Middle frontal gyrus (tissue), 1 donor: Measurements from ENCODE around the gene KCNH6.

ENCODE experiments used
- DNase-seq: peaks from one replicate; pipeline ENCODE4 v3.0.0-alpha.2; 2015; ENCODE audit warnings: low spot score; ENCODE audit errors: extremely low spot score

The KCNH6 gene

DNA sequence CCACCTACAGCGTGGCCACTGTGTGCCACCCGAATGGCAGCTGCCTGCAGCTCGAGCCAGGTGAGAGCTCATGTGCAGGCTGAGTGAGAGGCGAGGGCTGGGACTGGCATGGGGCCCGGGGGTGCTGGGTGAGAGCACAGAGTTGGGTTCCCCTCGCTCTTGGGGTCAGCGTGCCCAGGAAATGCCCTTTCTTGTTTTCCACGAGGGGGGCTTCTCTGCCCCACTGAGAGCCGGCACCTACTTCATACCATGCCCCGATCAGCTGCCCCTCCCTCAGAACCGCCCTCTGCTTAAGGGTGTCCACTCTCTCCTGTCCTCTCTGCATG is 36.2 kb upstream of the KCNH6 start:
- no peak for DNase-seq

DNA sequence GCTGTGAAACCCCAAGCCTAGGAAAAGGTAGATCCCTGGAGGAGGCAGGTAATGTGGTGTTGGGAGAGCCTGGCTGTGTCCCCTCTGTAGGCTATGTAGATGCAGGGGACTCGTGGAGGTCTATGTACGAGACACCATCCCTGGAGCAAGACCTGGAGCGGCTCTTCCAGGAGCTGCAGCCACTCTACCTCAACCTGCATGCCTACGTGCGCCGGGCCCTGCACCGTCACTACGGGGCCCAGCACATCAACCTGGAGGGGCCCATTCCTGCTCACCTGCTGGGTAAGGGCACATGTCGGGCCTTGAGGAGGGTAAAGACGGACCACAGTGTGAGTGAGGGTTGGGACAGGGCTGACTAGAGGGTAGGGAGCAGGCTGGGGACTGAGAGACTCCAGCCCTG is 34.3 kb upstream of the KCNH6 start:
- DNase-seq, result no peak

DNA sequence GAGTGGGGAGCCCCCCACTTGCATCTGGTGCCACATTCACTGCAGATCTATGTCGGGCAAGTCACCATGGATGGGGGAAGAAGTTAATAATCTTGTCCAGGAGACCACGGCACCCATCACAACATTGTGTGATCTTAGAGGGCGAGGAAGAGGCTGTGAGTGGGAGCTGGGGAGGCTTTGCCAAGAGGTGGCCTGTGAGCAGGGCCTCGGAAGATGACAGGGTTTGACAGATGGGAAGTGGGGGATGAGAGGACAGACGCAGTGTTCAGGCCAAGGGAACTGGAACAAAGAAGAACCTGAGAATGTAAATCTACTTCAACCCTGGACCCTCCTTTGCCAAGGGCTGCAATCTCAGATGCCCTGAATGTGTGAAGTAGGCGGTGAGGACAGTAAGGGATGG is 33.9 kb upstream of the KCNH6 start:
- DNase-seq, result no peak

DNA sequence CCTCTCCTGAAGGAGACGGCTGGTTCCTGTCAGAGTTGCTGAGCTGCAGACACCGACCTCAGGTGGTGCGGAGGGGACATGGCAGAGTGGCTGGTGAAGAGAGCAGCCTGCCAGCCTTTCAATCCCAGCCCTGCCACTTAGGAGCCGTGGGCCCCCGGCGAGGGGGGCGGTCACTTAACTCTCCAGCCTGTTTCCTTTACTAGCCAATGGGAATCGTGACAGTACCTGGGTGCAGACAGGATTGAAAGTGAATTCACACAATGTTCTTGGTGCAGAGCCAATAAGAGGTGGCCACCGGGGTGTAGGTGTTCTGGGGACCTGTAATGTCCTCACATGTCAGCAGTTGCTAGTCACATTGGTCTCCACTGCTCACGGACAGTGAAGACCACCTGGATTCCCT is 32.8 kb upstream of the KCNH6 start:
- no peak for DNase-seq

DNA sequence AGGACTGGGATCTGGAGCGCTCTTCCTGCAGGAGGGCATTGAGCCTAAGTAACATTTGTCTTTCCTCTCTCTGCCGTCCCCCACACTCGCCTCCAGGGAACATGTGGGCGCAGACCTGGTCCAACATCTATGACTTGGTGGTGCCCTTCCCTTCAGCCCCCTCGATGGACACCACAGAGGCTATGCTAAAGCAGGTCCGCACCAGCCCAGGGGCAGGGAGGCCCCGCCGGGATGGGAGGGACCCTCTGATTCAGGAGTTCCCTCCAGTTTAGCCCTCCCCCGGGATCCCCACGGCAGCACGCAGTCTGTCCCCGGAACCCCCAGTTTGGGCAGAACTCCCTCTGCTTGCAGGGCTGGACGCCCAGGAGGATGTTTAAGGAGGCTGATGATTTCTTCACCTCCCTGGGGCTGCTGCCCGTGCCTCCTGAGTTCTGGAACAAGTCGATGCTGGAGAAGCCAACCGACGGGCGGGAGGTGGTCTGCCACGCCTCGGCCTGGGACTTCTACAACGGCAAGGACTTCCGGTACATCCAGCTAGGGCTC is 32.2 kb upstream of the KCNH6 start:
- DNase-seq, result no peak

DNA sequence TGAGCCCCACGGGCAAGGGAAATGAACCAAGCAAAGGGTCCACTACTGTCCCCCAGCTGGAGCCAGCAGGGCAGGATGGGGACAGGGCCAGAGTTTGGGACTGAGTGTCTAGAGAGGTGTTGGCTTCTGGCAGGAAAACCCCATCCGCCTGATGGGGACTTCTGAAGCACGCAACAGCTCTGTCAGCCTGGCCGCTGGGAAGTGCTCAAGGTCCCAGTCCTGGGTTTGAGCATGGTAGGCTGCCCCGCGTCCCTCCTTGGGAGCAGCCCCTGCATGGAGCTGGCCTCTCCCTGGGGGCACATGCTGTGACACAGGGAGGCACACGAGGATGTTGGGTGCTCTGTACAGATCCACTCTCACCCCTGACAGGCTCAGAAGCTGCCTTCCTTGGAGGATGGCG is 31.7 kb upstream of the KCNH6 start:
- DNase-seq, result no peak

DNA sequence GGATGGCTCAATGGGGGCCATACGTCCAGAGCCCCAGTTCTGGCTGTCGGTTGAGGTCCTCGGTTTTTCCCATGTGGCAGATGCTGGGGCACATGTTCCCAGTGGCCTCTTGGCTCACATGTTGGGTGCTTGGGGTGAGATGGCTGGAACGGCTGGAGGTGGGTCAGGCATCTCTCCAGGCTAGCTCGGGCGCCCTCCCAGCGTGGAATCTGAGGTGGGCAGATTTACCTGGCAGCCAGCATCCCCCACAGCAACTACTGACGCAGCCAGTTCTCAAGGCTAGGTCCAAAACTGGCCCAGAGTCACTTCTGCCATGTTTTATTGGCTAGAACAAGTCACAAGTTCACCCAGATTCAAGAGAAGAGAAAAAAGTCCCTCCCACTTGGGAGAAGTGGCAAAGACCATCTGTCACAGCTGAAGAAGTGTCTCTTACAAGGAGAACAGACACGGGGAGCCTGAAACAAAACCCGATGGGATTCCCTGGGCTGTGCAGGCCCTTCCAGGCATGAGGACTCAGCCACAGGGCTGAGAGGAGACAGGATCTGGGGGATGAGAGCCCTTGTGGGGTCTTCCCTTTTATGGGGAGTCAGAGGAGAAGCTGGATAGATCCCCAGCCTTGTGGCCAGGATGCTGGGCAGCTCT is 31.1 kb upstream of the KCNH6 start:
- no peak for DNase-seq

DNA sequence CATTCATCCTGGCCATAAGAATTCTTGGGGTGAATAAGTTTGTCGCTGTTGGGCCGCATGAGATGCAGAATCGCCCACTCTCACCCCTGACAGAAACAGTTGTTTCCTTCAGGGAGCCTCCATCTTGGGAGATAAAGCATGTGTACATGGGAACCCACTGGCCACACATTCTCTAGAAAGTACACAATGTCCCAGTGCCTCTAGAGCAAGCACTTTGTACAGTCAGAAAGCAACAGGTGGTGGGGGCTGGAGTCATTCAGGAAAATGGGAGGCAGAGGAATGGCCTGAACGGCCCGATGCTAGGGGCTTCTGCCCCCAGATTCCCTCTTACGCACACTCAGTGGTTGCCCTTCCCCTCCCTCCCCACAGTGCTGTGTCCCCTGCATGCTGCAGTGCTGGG is 30.2 kb upstream of the KCNH6 start:
- no peak for DNase-seq

DNA sequence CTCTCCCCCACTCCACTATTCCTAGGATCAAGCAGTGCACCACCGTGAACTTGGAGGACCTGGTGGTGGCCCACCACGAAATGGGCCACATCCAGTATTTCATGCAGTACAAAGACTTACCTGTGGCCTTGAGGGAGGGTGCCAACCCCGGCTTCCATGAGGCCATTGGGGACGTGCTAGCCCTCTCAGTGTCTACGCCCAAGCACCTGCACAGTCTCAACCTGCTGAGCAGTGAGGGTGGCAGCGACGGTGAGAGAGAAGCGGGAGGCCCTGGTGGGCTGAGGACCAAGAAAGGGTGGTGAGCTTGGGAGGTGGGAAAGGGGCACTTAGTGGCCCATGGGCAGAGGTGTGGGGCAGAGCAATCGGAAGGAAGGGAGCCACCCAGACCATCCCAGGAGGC is 29.7 kb upstream of the KCNH6 start:
- DNase-seq, result no peak

DNA sequence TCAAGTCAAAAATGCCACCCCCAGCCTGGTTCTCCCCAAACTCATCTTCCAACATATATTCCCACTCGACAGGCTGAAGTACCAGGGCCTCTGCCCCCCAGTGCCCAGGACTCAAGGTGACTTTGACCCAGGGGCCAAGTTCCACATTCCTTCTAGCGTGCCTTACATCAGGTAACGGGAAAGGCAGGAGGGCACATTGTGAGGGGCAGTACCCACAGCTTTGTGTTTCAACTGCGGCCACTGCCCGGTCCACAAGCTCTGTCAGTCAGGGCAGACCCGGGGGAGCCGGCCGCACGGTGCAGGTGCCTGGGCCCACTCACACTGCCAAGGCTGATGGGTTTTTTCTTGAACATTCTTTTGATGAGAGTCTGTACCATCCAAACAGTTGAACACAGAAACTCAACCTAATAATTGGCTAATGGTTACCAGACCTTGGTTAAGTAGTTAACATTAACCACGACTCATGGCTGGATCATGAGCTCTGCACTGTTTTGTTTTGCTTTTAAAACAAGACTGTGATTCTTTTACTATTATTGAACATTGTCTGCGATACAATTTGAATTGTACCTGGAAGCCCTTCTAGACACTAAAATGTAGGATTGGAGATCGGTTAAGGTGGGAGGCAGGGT is 28.7 kb upstream of the KCNH6 start:
- DNase-seq, result no peak

DNA sequence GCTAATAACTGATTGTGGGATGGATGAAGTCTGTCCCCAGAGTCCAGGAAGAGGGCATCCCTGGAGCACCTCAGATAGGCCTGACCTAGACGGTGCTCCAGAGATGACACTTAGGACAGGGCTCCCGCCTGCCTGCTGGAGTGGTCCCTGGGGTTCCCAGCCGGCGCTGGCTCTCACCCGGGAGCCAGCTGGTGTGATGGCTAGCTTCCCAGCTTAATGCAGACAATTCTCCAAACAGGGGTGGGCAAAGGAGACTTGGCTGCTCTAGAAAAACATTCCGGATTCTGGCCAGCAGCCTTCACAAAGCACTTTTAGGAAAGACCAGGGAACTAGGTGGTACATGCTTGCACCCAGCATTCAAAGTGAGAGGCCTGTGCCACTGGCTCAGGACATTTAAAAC is 27.7 kb upstream of the KCNH6 start:
- DNase-seq, result no peak

DNA sequence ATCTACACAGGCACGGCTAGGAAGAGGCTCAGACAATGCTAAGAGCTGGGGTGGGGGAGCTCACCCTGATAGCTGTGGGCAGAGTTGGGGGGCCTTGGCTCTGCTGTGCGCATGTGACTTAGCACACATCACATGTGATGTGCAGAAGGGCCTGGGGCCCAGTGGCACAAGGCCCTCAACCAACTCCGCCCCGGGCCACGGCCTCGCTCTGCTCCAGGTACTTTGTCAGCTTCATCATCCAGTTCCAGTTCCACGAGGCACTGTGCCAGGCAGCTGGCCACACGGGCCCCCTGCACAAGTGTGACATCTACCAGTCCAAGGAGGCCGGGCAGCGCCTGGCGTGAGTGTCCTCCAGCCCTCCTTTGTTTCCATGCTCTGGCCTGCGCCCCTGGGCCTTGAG is 27.0 kb upstream of the KCNH6 start:
- no peak for DNase-seq

DNA sequence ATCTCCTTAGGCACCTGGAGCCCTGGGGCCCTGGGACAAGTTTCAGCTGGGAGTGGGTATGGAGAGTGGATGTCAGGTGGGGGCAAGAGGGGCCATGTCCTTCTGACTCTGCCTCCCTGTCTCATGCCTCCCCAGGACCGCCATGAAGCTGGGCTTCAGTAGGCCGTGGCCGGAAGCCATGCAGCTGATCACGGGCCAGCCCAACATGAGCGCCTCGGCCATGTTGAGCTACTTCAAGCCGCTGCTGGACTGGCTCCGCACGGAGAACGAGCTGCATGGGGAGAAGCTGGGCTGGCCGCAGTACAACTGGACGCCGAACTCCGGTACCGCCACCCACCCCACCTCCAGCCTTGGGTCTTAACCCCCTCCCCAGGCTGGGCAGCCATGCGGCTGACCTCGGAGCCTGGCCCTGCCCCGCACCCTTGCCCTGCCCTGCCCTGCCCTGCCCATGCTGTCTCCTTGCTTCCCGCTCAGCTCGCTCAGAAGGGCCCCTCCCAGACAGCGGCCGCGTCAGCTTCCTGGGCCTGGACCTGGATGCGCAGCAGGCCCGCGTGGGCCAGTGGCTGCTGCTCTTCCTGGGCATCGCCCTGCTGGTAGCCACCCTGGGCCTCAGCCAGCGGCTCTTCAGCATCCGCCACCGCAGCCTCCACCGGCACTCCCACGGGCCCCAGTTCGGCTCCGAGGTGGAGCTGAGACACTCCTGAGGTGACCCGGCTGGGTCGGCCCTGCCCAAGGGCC is 26.3 kb upstream of the KCNH6 start:
- no peak for DNase-seq

DNA sequence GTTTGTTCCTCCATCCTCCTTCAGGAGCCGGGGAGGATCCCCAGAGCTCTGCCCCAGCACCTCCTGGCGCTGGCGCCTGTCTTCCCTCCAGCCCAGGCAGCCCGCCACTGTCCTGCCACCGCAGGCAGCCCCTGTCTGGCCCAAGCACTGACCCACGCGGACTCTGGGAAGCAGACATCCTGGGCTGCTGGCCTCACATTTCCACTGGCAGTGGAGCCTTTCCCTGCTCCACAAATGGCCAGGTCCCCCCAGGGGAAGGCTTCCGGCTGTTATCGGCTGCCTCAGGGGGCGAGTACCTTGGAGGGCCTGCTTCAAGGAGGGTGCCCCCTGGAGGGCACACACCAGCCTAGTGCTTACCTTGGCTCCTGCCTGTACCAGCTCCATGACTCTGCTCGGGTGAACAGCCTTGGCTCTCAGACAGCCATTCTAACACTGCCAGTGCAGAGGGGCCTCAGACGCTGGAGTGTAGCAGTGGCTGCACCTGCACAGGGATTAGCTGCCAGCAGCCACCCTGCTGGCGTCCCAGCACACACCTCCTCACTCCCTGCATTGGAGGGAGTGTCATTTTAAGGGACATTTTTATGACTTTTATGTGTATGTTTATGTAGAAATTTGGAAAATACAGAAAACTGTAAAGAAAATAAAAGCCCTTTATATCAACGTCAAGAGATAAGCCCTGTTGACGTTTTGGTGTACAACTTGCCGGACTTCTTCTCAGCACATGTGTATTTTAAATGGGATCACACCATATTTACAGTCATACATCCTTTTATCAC is 25.3 kb upstream of the KCNH6 start:
- no peak for DNase-seq

DNA sequence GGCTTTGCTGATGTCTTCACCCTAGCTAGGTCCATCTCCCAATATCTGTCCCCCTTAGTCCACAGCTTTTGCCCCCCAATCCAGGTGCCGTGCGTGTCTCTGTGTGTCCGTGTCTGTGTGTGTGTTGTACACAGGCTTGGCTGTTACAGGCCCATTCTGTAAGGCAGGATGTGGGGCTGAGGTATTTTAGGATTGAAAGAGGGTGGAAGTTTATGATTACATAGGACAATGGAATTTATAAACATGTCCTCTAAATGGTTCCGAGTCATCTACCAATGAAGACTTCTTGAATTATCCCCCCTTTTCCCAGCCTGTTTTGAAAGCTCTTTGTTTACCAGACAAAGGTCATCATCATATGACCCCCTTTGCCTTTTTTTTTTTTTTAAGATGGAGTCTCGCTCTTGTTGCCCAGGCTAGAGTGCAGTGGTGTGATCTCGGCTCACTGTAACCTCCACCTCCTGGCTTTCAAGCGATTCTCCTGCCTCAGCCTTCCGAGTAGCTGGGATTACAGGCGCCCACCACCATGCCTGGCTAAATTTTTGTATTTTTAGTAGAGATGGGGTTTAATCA is 24.4 kb upstream of the KCNH6 start:
- no peak for DNase-seq

DNA sequence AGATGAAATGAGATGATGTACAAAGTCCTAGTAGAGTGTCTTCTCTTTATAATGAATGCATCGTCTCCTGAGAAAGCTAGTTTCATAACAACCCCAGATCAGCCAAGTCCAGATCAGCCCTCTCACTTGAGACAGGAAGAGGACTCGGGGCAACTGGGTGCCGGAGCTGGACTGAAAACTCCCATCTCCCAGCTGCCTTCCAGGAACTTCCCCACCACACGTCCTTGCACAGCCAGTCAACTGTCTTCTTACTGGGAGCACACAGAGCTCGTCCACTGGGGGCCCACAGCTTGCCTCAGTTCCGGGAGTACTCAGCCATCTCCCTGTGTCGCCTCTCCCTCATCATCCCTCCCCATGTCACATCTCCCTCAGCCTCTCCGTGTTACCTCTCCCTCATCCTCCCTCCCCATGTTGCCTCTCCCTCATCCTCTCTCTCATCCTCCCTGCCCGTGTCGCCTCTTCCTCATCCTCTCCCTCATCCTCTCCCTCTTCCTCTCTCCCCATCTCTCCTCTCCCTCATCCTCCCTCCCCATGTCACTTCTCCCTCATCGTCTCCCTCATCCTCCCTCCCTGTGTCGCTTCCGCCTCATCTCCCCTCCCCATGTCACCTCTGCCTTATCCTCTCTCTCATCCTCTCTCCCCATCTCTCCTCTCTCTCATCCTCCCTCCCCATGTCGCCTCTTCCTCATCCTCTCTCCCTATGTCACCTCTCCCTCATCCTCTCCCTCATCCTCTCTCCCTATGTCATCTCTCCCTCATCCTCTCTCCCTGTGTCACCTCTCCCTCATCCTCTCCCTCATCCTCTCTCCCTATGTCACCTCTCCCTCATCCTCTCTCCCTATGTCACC is 22.4 kb upstream of the KCNH6 start:
- DNase-seq, result no peak

DNA sequence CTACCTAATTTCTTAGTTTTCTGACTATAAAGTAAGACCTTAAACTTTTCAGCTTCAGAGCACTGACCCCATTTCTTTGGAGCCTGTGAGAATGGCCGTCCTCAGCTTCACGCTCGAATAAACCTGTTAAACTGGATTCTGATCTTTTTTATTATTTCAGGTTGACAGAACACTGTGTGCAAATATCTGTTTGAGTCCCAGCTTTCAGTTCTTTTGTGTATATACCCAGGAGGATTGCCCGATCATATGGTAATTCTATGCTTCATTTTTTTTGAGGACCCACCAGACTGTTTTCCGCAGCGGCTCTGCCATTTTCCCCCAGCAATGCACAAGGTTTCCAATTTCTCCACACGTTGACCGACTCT is 19.8 kb upstream of the KCNH6 start:
- DNase-seq, result no peak

DNA sequence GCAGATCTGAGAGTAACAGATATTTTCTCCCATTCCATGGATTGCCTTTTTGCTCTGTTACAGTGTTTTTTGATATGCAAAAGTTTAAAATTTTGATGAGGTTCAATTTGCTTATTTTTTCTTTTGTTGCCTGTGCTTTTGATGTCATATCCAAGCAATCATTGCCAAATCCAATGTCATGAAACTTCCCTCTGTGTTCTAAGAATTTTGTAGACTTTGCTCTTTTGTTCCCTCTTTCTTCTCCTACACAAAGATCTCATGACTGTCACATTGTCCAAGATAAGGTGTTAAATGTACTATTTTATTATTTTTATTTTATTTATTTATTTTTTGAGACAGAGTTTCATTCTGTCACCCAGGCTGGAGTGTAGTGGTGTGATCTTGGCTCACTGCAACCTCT is 18.9 kb upstream of the KCNH6 start:
- no peak for DNase-seq

DNA sequence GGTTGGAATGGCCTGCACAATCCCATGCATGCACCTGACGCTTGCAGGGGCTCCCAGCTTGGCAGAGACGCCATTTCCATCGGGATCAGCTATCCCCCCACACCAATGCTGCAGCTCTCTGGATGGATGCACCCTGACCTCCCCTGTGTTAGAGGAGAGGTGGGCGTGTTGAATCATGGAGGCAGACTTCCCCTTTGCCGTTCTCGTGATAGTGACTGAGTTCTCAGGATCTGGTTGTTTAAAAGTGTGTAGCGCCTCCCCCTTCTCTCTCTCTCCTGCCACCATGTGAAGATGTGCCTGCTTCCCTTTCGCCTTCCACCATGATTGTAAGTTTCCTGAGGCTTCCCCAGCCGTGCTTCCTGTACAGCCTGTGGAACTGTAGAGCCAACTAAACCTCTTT is 17.8 kb upstream of the KCNH6 start:
- no peak for DNase-seq

DNA sequence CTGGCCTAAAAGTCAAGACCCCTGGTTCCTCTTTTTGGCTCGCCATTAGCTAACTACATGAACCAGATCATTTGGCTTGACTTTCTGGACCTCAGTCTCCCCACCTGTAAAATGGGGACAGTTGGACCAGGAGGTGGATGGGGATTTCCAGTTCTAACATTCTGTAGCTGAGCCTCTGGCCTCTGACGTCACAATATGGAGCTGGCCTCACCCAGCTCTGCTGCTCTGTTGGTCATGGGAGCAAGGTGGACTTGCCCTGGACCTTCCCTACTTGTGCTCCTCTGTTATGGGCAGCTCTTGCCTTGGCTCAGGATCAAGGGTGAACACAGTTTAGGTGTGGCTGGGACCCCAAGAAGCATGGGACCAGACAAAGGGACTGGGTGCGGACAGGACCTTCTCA is 16.5 kb upstream of the KCNH6 start:
- no peak for DNase-seq

DNA sequence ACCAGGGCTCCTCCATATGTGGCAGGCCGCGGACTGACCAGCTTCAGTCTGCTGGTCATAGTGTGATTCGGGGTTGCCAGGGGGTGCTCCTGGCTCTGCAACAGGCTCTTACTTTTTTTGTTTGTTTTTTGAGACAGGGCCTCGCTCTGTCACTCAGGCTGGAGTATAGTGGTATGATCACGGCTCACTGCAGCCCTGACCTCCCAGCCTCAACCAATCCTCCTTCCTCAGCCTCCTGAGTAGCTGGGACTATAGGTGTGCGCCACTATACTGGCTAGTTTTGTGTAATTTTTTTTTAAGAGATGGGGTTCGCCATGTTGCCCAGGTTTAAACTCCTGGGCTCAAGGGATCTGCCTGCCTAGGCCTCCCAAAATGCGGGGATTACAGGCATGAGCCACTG is 11.8 kb upstream of the KCNH6 start:
- DNase-seq, result no peak
